ENCODE data around the gene HDLBP. TPM values are rescaled to one million over a fixed set of nuclear protein-coding genes. Genes with fewer than 3 reads are reported as not detected.
A peak's percentile ranks its signal among the peaks of the same experiment; 100 is the strongest.

The HDLBP gene
- total RNA-seq, 2 experiments from 2014 or later: 170 to 176 TPM

- intact Hi-C loops (cut with micrococcal nuclease; ENCODE audit: unreplicated experiment): loop anchor here (1.0 to 10.0 kb wide), 5 partner anchors 20 to 731 kb away; partner anchors contain the start of genes CAPN10, FARP2, ING5 and STK25
- Histone ChIP-seq H3K9me2 (ENCODE audit: insufficient read depth, low read length) (no peaks in the 10 kb centered on the region), H2AFZ (ENCODE audit: low read length) (peak within 1 kb of the TSS; percentile 47; the same call in 1 of the 2 replicates), H4K20me1 (ENCODE audit: insufficient read depth, low read length) (peaks cover 55% of the 10 kb centered on the region), H3K36me3 (ENCODE audit: insufficient read depth, low read length) (peaks cover 39% of the 10 kb centered on the region), H3K4me3 (ENCODE audit: low read depth, low read length, poor library complexity, severe bottlenecking) (peak within 1 kb of the TSS; percentile 96), H3K4me2 (ENCODE audit: low read length) (peak within 1 kb of the TSS; percentile 86), H3K79me2 (ENCODE audit: insufficient read depth, low read depth, low read length) (peaks cover 88% of the 10 kb centered on the region), H3K27ac (ENCODE audit: low read depth, low read length, poor library complexity, severe bottlenecking) (peak within 1 kb of the TSS; percentile 87), H3K4me1 (ENCODE audit: insufficient read depth, low read length, poor library complexity, severe bottlenecking) (peaks cover 68% of the 10 kb centered on the region), H3K9me3 (ENCODE audit: low read length) (no peaks in the 10 kb centered on the region)
- DNase-seq (ENCODE audit: low spot score): peak; percentile 72
- BruUV-seq (replicated peaks): no TSS peak
- ChIA-PET POLR2A (interaction anchor here (1.0 to 1.5 kb wide), 4 partner anchors 52 to 370 kb away, joined by 3 to 6 read pairs (median 4); partner anchors contain the start of gene DTYMK), CTCF (ENCODE audit: unreplicated experiment) (no interaction called here)
- no peak for TF ChIP-seq CTCF (conservative IDR thresholded peaks at IDR 0.05; ENCODE audit: low read length)
- TF ChIP-seq EZH2phosphoT487 (IDR thresholded peaks at IDR 0.05; ENCODE audit: borderline replicate concordance, low read depth, low read length): no peak
Measured at GRCh38 chr2:241315879-241316631, 583 bp upstream of the HDLBP start, which contains the start of gene SEPTIN2. Gene SEPTIN2, plus strand, starts transcription at chr2:241315925. Its CDS starts 8,308 bp downstream, at chr2:241324233.

GRCh38 chr2:241314226-241315092, 1.0 kb downstream of the HDLBP start:
- no peak for DNase-seq (ENCODE audit: low spot score)
- peak overlapping the region; percentile 47; the same call in 1 of the 2 replicates for H2AFZ ChIP-seq (ENCODE audit: low read length)
- no peaks in the 10 kb centered on the region for H3K9me2 ChIP-seq (ENCODE audit: insufficient read depth, low read length)
- H4K20me1 ChIP-seq (ENCODE audit: insufficient read depth, low read length): peaks cover 56% of the 10 kb centered on the region
- peaks cover 23% of the 10 kb centered on the region for H3K36me3 ChIP-seq (ENCODE audit: insufficient read depth, low read length)
- peaks cover 88% of the 10 kb centered on the region for H3K79me2 ChIP-seq (ENCODE audit: insufficient read depth, low read depth, low read length)
- TF ChIP-seq EZH2phosphoT487 (IDR thresholded peaks at IDR 0.05; ENCODE audit: borderline replicate concordance, low read depth, low read length) (no peak), CTCF (conservative IDR thresholded peaks at IDR 0.05; ENCODE audit: low read length) (no peak)
- intact Hi-C loops (cut with micrococcal nuclease; ENCODE audit: unreplicated experiment): loop anchor here (1.0 to 10.0 kb wide), 5 partner anchors 22 to 730 kb away; partner anchors contain the start of genes CAPN10, FARP2, ING5 and STK25
- H3K9me3 ChIP-seq (ENCODE audit: low read length): no peaks in the 10 kb centered on the region
- H3K4me1 ChIP-seq (ENCODE audit: insufficient read depth, low read length, poor library complexity, severe bottlenecking): peaks cover 68% of the 10 kb centered on the region
- TSS peak; percentile 67 for BruUV-seq (replicated peaks)
- H3K27ac ChIP-seq (ENCODE audit: low read depth, low read length, poor library complexity, severe bottlenecking): peak overlapping the region; percentile 87
- H3K4me3 ChIP-seq (ENCODE audit: low read depth, low read length, poor library complexity, severe bottlenecking): peak overlapping the region; percentile 96
- POLR2A ChIA-PET: interaction anchor here (0.5 to 1.5 kb wide), 16 partner anchors 9 to 574 kb away, joined by 3 to 7 read pairs (median 4); partner anchors contain the start of gene DTYMK
- peak overlapping the region; percentile 80 for H3K4me2 ChIP-seq (ENCODE audit: low read length)
- CTCF ChIA-PET (ENCODE audit: unreplicated experiment): interaction anchor here (0.7 kb wide), 1 partner anchor 31 kb away, joined by 3 read pairs; no protein-coding TSS in a partner anchor
